Endodermal cell (in vitro differentiated cells): Measurements from ENCODE around the gene QDPR. TPM values are rescaled to one million over a fixed set of nuclear protein-coding genes. Genes with fewer than 3 reads are reported as not detected.

Source experiments
- DNase-seq: peaks from one replicate; pipeline ENCODE4 v3.0.0-alpha.2; 2017
- H3K27ac ChIP-seq: 2 replicates; pipeline ENCODE4 v1.5.1; 2013; ENCODE audit warnings: mild to moderate bottlenecking, low read depth, low read length, moderate library complexity
- H3K27me3 ChIP-seq: 2 replicates; pipeline ENCODE4 v1.6.1; 2013; ENCODE audit warnings: mild to moderate bottlenecking, low read length, moderate library complexity; ENCODE audit not compliant: insufficient read depth, control insufficient read depth, poor library complexity, severe bottlenecking
- H3K36me3 ChIP-seq: 2 replicates; pipeline ENCODE4 v1.7.0; 2013; ENCODE audit warnings: mild to moderate bottlenecking, low read length, moderate library complexity; ENCODE audit not compliant: control insufficient read depth, insufficient read depth
- H3K4me1 ChIP-seq: one replicate; pipeline ENCODE4 v1.7.0; 2013; ENCODE audit warnings: low read length; ENCODE audit not compliant: control insufficient read depth, insufficient read depth
- H3K4me3 ChIP-seq: 2 replicates; pipeline ENCODE4 v1.5.1; 2013; ENCODE audit warnings: mild to moderate bottlenecking, low read length, moderate library complexity
- H3K9ac ChIP-seq: 2 replicates; pipeline ENCODE4 v1.6.1; 2013; ENCODE audit warnings: mild to moderate bottlenecking, low read length, moderate library complexity; ENCODE audit not compliant: poor library complexity, severe bottlenecking; ENCODE audit errors: extremely low read depth
- H3K9me3 ChIP-seq: 2 replicates; pipeline ENCODE4 v1.6.1; 2013; ENCODE audit warnings: mild to moderate bottlenecking, low read length, moderate library complexity; ENCODE audit not compliant: control insufficient read depth
- H3K27ac Mint-ChIP-seq: 2 replicates; pipeline ENCODE4 v1.8.0; 2020; ENCODE audit warnings: mixed read lengths
- H3K27me3 Mint-ChIP-seq: 2 replicates; pipeline ENCODE4 v1.8.0; 2021; ENCODE audit warnings: mild to moderate bottlenecking, mixed read lengths; ENCODE audit not compliant: insufficient read depth
- H3K36me3 Mint-ChIP-seq: 2 replicates; pipeline ENCODE4 v1.8.0; 2020; ENCODE audit warnings: low read depth, mixed read lengths
- H3K4me1 Mint-ChIP-seq: 2 replicates; pipeline ENCODE4 v1.8.0; 2020; ENCODE audit warnings: mixed read lengths
- H3K4me3 Mint-ChIP-seq: 2 replicates; pipeline ENCODE4 v1.8.0; 2020; ENCODE audit warnings: mild to moderate bottlenecking, moderate library complexity, mixed read lengths
- H3K9me3 Mint-ChIP-seq: 2 replicates; pipeline ENCODE4 v1.8.0; 2020; ENCODE audit warnings: mild to moderate bottlenecking, mixed read lengths
- WGBS, 2 experiments: methylation state at CpG; one replicate each; pipeline versions ENCODE4 v1.1.5 to v1.1.7; 2013; ENCODE audit warnings: missing lambda C conversion rate in 2 of 2, mixed read lengths in 1 of 2; ENCODE audit not compliant: insufficient coverage in 1 of 2, insufficient read length in 1 of 2; 5-methylcytosine and 5-hydroxymethylcytosine counted together
- total RNA-seq, 2 donors: library from RNA; stranded (reverse); fragmentation: NEBNext Ultra II Directional in 1 of 2; extraction: Animal tissue kit (Norgen Biotek cat#: 25700) in 1 of 2; gene quantifications; 2 replicates in 1 of 2; 3 replicates in 1 of 2; pipeline ENCODE4 v1.2.1, GENCODE V29; 2021
- TF ChIP-seq, protein P1 (sequence below): fragments of 200-600 bp; sonication (generic); conservative IDR thresholded peaks from 2 replicates; pipeline ENCODE4 v1.5.0; 2021; ENCODE audit warnings: antibody characterized with exemption, mild to moderate bottlenecking

The QDPR gene
- total RNA-seq, 2 donors from 2014 or later: 28.2 to 36.3 TPM

DNA sequence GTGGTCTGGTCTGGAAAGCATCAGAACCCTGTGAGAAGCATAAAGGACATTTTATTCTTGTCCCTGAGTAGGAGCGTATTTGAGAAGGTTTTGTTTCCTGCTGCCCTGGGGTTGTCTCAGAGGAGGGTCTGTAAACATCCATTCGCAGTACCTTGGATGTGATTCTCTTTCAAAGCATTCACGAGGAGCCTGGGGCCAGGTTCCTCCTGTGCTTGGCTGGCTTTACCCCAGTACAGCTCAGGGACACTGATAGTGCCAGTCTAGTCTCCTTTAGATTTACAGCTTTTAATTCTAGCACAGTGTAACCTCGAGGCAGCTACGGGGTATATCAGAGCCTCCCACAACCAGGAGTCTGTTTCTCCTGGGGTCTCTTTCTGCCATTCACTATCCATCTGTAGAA is 5.8 kb upstream of the QDPR start:
- Mint-ChIP-seq H3K27me3 (peaks cover 43% of the 10 kb centered on the region), H3K9me3 (no peaks in the 10 kb centered on the region), H3K4me3 (no peak overlapping the region), H3K36me3 (no peaks in the 10 kb centered on the region), H3K4me1 (peaks cover 17% of the 10 kb centered on the region), H3K27ac (peak overlapping the region; percentile 2)
- Histone ChIP-seq H3K4me3 (no peak overlapping the region), H3K4me1 (no peaks in the 10 kb centered on the region), H3K9me3 (no peaks in the 10 kb centered on the region), H3K27ac (no peak overlapping the region), H3K36me3 (no peaks in the 10 kb centered on the region), H3K9ac (no peak overlapping the region), H3K27me3 (no peaks in the 10 kb centered on the region)
- TF ChIP-seq, protein P1, sequence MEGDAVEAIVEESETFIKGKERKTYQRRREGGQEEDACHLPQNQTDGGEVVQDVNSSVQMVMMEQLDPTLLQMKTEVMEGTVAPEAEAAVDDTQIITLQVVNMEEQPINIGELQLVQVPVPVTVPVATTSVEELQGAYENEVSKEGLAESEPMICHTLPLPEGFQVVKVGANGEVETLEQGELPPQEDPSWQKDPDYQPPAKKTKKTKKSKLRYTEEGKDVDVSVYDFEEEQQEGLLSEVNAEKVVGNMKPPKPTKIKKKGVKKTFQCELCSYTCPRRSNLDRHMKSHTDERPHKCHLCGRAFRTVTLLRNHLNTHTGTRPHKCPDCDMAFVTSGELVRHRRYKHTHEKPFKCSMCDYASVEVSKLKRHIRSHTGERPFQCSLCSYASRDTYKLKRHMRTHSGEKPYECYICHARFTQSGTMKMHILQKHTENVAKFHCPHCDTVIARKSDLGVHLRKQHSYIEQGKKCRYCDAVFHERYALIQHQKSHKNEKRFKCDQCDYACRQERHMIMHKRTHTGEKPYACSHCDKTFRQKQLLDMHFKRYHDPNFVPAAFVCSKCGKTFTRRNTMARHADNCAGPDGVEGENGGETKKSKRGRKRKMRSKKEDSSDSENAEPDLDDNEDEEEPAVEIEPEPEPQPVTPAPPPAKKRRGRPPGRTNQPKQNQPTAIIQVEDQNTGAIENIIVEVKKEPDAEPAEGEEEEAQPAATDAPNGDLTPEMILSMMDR: no peak
- WGBS, 2 experiments: 42 to 43% methylated on average over 4 to 5 of the region's 5 CpGs
- DNase-seq: peak; percentile 59

DNA sequence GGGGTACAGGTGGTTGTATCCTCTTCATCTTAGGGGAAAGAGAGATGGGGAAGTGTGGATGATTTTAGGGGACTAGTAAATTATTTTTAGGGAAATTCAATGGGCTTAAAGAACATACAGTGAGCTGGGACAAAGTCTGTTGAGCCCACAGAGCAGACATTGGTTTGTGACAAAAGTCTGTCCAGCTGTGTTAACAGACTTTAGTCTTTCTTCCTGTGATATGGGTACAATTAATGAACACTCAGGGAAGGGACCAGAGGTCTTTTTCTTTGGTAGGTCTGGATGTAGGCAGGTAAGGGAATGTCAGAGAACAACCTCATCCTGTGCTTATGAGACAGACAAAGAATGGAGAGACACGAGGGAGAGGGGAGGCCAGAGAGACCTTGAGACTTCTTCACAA is 5.1 kb upstream of the QDPR start:
- H3K27ac Mint-ChIP-seq: no peak overlapping the region
- Histone ChIP-seq H3K27me3 (no peaks in the 10 kb centered on the region), H3K27ac (no peak overlapping the region), H3K4me3 (no peak overlapping the region), H3K36me3 (no peaks in the 10 kb centered on the region), H3K9ac (no peak overlapping the region), H3K9me3 (no peaks in the 10 kb centered on the region), H3K4me1 (no peaks in the 10 kb centered on the region)
- H3K4me1 Mint-ChIP-seq: peaks cover 21% of the 10 kb centered on the region
- H3K27me3 Mint-ChIP-seq: peaks cover 45% of the 10 kb centered on the region
- WGBS, 2 experiments: 53 to 80% methylated on average over 1 of the region's 1 CpG
- TF ChIP-seq, protein P1: no peak
- no peaks in the 10 kb centered on the region for H3K36me3 Mint-ChIP-seq
- H3K9me3 Mint-ChIP-seq: no peaks in the 10 kb centered on the region
- no peak for DNase-seq
- no peak overlapping the region for H3K4me3 Mint-ChIP-seq

DNA sequence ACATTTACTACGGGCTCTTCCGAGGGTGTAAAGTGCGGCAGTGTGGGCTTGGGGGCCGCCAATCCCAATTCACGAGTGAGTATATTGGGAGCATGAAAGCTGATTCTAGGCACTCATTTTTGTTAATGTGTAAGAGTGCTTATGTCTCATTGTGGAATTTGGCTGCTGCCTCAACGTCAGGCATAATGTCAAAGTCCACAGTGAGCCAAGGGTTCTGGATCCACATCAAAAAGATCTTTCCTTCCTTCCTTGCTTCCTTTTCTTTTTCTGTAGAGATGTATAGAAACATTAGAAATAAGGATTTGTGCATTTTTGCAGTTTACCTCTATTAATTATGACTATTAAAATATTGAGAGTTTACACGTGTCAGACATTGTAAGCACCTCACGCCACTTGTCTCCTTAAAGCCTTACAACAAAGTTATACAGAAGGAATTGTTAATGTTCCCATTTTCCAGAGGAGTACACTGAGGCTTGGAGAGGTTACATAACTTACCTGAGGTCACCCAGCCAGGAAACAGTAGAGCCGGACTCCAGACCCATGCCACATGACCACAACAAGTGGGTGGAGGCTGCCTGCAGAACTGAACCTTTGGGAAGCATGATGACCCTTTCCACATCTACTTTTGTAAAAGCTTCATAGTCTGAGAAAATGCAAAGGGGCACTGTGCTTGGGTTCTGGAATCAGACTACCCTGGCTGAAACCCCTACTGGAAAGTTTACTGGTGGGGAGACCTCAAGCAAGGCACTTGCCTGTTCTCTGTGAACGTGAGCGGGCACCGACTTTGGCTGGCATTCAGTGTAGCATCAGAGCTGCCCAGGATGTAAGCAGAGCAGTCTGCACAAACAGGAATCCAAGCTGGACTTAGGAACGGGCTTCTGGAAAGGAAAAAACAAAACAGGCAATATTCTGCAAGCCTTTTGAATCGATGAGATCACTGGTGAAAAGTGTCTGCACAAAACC is 3.8 kb upstream of the QDPR start:
- no peaks in the 10 kb centered on the region for H3K4me1 ChIP-seq
- no peak overlapping the region for H3K9ac ChIP-seq
- DNase-seq: no peak
- TF ChIP-seq, protein P1: no peak
- no peaks in the 10 kb centered on the region for H3K36me3 Mint-ChIP-seq
- no peaks in the 10 kb centered on the region for H3K36me3 ChIP-seq
- H3K9me3 Mint-ChIP-seq: no peaks in the 10 kb centered on the region
- H3K9me3 ChIP-seq: no peaks in the 10 kb centered on the region
- no peak overlapping the region for H3K4me3 ChIP-seq
- H3K27ac Mint-ChIP-seq: no peak overlapping the region
- WGBS, 2 experiments: 93 to 94% methylated on average over 7 to 14 of the region's 14 CpGs
- no peak overlapping the region for H3K27ac ChIP-seq
- peaks cover 52% of the 10 kb centered on the region for H3K27me3 Mint-ChIP-seq
- H3K27me3 ChIP-seq: no peaks in the 10 kb centered on the region
- peaks cover 28% of the 10 kb centered on the region for H3K4me1 Mint-ChIP-seq
- H3K4me3 Mint-ChIP-seq: no peak overlapping the region
